ENCODE data around the gene AMPD3.

AMPD3 gene

DNA sequence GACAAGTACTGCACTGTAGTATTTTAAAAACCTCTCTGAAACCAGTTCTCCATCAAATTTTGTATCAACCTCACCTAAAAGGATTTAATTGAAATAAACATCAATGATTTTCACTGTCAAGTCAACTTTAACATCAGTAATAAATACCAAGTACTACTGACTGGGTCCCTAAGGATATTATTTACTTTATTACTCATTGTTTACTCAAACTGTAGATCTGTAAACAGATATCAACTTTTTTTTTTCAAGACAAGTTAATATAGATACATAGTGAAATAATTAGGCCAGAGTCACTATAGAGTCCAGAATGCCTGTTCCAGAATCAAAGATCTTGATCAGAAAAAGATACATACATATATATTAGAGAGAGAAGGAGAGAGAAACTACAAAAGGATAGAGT, 84.3 kb downstream of the AMPD3 start:
- DNase-seq (ENCODE audit: low read depth) = peak; percentile 20

DNA sequence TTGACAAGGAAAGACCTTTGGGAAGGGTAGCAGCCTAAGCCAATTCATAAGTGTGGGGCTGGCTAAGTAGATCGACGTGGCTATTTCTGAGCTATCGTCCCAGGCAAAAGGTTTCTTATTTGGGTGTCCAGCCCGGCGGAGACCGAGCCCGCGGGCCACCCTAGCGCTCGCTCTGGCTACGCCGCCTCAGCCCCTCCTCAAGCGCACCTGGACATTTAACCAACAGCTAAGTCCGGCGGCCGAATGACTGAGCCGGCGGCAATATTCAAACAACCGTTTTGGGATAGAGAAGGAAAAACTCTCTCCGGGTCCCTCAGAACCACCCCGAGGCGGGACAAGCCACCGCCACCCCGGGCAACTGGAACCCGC, 85.5 kb downstream of the AMPD3 start:
- peak; percentile 46 for DNase-seq (ENCODE audit: low read depth)

DNA sequence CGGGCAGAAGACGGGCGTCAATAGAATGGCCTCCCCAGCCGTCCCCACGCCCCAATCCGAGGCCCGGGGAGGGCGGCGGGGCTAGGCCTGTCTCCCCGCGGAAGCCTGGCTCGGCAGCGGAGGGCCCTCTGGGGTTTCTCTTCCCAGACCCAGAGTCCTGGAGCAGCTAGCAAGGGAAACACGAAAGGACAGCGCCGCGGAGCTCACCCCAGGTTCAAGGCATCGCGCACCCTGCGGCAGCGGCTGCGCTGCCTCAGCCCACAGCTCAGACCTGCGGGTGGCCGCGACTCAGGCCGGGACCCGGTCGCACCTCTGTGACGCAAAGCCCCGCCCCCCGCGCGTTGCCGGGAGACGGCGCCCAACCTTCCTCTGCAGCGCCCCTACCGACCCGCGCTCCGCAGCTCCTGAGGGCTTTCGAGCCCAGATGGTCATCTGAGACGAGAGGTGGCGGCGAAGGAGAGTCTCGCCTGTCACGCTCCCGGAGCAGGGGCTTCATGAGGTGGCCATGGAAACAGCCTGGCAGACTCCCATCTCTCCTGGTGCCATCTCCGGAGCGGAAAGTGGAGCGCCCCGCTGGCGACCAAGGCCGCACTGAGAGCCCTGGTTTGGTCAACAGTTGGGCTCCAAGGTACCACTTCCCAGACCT, 86.0 kb downstream of the AMPD3 start, which contains the start of gene RNF141:
Gene RNF141 (minus strand): TSS at position 273 of the 646 bp plus-strand sequence. CDS start 7,029 bp downstream, outside the sequence.
- peak; percentile 93 for DNase-seq (ENCODE audit: low read depth)

DNA sequence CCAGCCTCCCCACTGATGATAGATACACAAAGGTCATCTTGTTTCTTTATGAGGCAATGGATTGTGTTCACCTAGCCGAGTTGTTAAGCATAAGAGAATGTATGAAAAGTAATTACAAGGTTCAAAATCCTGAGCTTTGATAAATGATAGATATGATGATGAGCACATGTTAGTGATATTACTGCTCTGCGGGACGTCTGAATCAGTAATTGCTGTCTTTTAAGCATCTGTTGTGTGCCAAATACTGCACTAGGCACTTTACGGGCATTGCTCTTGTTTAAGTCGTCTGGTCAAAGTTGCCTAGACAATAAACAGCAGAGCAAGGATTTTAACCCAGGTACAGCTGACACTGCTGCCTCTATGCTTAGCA, 86.5 kb downstream of the AMPD3 start:
- no peak for DNase-seq (ENCODE audit: low read depth)

DNA sequence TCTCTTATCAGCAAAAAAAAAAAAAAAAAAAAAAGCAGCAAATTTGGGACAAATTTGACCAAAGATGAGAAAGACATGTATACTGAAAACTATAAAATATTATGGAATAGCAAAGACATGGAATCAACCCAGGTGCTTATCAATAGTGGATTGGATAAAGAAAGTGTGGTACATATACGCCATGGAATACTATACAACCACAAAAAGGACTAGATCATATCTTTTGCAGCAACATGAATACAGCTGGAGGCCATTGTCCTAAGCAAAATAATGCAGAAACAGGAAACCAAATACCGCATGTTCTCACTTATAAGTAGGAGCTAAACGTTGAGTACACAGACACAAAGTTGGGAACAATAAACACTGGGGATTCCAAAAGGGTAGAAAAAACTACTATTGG, 87.7 kb downstream of the AMPD3 start:
- no peak for DNase-seq (ENCODE audit: low read depth)

DNA sequence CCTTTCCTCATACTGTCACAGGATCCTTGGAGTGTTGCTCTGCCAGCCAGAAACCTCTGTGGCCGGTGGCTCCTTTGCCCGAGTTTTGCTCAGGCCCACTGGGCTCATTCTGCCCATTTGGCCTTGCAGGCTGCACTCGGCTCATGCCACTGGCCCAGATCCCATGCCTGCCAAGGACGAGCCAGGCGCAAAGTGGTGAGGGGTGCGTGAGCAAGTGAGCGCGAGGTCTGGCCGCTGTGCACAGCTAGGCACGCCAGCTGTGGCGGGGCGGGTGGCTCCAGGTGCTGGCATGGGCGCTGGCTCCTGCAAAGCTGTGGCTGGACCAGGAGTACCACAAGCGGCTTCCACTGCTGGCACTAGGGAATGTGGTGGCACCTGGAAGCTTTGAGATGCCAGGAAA, 88.7 kb downstream of the AMPD3 start:
- no peak for DNase-seq (ENCODE audit: low read depth)

DNA sequence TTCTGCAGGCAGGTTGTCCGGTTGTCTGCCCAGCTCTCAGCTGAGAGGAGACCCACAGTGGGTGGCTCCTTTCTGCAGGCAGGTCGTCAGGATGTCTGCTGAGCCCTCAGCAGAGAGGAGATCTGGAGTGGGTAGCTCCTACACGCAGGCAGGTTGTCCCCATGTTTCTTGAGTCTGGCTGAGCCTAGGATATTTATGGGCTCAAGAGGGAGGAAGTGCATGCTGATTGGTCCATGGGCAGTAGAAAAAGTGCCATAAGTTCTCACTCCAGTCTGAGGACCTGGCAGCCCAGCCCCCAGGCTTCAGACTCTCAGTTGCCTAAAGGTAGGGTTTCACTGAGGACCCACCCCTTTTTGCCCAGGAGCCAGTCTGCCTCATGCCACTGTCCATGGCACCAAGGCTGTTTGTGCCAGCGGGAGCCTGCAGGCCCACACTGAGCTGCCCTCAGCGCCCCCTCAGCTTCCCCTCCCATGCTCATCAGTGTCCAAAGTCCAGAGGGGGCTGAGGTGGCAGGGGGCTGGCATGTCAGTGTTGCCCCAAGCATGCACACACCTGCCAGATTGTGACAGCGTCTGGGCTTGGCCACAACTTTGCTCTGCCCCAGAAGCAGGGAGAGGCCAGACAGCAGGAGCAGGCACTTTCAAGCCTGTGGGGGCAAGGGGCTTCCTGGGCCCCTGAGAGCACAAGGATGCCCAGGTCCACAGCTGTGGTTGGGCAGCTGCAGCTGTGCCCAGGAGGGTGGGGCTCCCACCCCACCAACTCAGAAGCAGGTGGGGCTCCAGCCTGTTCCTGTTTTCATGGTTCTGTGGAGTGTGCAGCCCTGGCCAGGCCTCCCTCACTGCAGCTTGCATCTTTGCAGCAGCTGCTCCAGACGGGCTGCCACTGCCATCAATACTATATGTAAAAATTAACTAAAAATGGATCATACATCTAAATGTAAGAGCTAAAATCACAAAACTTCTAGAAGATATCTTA, 89.7 kb downstream of the AMPD3 start:
- DNase-seq (ENCODE audit: low read depth) = no peak

DNA sequence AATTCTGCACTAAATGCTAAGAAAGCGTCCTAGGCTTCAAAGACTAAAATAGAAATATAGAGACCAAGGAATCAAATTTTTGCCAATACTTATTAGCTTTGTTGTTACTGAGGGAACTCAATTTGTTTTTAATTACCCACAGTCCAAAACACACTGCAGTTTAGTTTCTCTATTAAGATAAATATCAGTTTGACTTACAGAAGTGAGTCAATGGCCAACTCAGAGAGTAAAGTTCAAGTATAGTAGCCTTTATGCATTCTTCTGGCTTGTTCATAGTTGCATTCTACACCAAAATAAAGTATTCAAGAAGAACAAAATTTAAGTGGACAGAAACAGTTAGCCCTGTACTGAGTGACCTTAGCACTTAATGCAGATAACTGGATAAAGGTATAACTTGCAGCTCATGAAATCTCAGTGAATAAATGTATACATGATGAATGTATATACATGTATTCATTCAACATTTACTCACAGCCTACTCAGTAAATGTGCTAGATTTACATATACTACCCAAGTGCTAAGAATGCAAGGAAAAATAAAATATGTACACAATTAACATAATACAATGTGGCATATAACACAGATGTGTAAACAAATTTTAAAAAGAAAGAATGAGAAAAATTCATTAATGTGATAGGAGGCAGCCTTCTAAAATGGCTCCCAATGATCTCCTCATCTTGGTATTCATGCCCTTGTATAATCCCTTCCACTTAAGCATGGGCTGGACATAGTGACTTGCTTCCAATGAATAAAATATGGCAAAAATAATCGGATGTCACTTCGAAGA, 95.6 kb downstream of the AMPD3 start:
- peak; percentile 82 for DNase-seq (ENCODE audit: low read depth)

DNA sequence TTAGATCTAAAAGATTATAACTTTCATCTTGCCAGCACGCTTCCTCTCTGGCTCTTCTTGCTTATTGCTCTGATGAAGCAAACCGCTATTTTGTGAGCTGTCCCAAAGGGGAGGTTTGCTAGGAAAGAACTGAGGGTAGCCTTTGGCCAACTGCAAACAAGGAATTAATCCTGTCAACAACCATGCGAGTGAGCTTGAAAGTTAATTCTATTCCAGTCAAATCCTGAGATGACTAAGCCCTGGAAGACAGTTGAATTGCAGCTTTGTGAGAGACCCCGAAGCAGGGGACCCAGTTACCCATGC, 96.2 kb downstream of the AMPD3 start:
- DNase-seq (ENCODE audit: low read depth) = no peak

DNA sequence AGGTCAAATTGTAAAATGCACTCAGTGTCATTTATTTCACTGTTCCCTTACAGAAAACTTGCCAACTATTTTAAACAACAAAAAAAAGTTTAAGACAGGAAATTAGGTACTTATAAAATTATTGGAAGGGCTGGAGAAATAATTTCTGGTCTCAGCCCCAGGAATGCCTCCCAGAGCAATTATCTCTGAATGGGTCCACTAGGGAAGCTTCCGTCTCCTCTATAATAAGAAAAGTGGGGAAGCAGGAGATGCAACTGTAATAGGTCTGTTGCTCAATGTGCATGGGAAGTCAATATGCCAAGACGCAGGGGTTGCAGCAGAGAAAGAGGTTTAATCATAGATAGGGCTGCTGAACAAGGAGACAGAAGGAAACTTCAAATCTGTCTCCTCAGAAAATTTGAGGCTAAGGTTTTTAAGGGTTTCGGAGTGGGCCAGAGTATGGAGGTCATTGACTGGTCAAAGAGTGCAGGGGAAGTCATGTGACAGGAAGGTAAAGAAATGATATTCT, 96.8 kb downstream of the AMPD3 start:
- DNase-seq (ENCODE audit: low read depth) = no peak

DNA sequence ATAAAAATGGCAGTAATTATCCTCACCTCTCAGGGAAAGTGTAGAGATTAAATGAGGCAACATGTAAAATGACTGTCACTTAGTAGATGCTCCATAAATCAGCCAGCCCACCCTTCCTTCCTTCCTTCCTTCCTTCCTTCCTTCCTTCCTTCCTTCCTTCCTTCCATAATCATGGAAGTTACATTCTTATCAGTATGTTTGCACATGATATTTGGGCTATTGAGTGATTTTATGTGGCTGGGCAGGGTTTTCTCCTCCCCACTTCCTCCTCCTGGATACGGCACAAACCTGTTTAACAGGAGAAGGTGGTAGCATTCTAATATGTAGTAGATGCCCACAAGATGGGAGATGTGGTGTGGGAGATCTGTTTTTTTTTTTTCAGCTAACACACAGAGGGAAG, 101.5 kb downstream of the AMPD3 start:
- DNase-seq (ENCODE audit: low read depth) = no peak
